HG02798 (cell line): ENCODE results near the gene ZNF189.
A peak's percentile ranks its signal among the peaks of the same experiment; 100 is the strongest.
"Not testable (repeated sequence)": the region's sequence is repeated elsewhere in the genome, so short reads cannot be mapped to it uniquely, and the experiment has no call there.

Experiments used
- ATAC-seq: cut with Tn5 transposase; IDR thresholded peaks from one replicate; pipeline ENCODE4 v1.9.1; 2021; ENCODE audit warnings: mild to moderate bottlenecking; ENCODE audit not compliant: unreplicated experiment, poor library complexity

Gene ZNF189

DNA sequence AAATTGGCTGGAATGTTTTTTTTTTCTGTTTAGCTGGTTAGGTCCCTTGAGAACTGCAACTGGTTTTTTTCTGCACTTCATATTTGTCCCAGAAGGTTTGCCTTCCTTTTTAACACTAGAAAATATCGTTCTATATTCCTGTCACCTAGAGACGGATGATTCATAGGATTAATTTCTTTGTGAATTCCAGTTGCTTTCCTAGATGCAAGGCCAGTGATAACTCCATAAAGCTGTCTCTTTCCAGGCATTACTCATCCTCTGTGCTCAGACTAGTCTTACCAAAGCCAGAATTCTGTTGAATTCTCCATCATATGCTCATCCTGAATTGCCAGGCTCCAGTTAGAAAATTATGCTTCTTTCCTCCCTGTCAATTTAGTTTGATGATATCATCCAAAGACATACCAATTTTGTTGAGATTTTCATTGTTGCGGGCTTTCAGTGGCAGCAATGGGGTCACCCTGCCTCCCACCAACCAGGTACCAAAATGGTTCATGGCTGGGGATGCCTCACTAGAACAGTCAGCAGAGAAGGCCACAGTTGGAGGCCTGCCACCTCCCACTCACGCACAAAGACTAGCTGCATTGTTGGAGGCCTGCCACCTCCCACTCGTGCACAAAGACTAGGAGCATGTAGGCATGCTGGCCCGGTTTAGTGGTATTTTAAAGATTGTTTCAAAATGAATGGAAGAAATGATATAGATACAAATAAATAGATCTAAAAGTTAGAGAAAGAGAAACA lies 22.4 kb upstream of the ZNF189 start:
- ATAC-seq: no peak

DNA sequence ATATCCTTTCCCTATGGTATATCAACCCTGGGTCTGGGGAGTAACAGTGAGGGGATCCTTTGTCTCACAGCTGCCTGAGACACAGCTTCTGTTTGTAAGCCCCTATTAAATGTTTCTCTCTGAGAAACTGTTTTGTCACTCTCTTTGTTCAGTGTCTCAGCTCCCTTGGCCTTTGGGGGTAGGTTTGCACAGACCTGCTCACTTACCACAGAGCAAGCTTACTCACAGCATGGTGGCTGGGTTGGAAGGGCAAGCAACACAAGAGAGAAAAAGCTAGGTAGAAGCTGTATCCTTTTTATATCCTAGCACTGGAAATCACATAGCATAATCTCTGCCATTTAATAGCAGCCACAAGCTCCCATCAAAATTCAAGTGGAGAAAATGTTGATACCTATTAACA lies 18.4 kb upstream of the ZNF189 start:
- no peak for ATAC-seq

DNA sequence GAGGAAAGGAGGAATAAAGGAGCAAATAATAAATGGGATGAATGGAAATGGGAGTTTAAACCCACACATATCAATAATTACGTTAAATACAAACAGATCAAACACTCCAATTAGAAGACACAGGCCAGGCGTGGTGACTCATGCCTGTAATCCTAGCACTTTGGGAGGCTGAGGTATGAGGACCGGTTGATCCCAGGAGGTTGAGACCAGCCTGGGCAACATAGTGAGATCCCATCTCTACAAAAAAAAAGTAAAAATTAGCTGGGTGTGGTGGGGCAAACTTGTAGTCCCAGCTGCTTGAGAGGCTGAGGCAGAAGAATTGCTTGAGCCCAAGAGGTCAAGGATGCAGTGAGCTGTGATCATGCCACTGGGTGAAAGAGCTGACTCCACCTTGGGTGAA lies 17.5 kb upstream of the ZNF189 start:
- no peak for ATAC-seq

DNA sequence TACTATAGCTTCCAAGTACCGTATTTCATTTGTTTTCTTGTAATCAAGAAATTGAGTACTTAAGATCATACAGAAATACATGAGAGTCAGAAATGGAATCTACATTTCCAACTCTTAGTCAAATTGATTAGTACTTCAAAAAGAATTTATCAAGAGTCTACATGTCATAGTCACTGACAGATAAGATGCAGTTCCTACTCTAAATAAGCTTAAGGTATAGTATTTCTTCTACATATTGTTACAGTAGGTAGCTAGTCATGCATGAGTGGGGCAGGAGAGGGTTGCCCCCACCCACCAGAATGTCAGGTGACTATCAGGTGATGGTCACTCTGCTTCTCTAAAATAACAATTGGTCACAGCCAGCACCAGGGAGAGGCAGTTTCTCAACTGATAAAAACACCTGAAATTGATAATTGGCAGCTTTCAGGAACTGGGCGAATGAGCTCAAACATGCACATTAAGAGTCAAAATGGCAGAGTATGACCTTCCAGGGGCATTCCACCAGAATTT lies 16.8 kb upstream of the ZNF189 start:
- no peak for ATAC-seq

DNA sequence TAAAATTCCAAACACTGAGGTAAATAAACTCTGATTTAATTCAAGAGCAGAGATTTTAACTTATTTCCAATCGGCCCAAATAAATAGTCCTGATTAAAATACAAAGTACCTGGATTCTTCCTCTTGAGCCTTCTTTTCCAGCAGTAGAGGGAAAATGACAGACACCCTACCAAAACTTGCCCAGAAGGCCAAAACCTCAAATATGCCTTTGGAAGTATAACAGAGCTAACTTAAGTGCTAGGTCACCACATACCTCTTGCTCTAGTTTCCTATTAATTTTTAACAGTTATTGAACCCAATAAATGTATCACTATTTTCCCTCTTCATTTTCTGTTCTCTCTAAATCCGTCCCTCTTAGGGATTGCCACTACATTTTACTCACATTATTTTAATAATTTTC lies 15.3 kb upstream of the ZNF189 start:
- no peak for ATAC-seq

DNA sequence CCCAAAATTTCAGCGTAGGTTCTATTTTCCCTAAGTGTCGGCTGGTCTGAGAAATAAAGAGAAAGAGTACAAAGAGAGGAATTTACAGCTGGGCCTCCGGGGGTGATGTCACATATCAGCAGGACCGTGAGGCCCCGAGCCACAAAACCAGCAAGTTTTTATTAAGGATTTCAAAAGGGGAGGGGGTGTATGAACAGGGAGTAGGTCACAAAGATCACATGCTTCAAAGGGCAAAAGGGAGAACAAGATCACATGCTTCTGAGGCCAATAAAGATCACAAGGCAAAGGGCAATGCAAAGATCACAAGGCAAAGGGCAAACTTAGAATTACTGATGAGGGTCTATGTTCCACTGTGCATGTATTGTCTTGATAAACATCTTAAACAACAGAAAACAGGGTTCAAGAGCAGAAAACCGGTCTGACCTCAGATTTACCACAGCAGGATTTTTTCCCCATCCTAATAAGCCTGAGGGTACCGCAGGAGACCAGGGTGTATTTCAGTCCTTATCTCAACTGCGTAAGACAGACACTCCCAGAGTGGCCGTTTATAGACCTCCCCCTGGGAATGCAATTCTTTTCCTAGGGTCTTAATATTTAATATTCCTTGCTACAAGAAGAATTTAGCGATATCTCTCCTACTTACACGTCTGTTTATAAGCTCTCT lies 13.6 kb upstream of the ZNF189 start, which contains the start of gene BAAT:
Gene BAAT (minus strand): TSS at position 134 of the 664 bp plus-strand sequence. CDS start 13,602 bp downstream, outside the sequence.
- not testable (repeated sequence) for ATAC-seq

DNA sequence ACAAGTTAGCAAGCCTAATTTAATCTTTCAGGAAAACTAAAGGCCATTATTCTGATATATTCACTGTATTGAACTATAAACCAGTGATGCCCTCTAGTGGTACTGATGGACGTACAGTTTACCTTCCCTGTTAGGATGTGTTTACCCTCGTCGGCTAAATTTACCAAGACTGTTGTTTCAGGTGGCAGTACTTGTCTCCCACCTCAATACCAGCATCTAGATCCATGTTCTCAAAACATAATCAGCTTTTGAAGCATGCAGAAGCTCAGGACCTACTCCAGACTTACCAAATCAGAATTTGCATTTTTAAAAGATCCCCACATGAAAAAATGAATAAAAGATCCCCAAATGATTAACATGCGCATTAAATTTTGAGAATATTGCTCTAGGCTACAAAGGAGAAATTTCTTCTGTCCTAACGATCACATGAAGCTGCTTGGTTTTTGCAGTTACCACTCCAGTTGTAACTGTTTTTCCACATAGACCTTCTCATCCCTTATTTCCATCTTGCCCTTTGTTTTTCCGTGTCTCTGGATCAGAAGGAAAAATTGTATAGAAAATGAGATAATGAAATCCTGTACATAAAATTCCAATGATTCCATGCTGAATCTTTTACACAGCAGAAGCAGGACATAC lies 10.7 kb upstream of the ZNF189 start:
- ATAC-seq: peak; percentile 62

DNA sequence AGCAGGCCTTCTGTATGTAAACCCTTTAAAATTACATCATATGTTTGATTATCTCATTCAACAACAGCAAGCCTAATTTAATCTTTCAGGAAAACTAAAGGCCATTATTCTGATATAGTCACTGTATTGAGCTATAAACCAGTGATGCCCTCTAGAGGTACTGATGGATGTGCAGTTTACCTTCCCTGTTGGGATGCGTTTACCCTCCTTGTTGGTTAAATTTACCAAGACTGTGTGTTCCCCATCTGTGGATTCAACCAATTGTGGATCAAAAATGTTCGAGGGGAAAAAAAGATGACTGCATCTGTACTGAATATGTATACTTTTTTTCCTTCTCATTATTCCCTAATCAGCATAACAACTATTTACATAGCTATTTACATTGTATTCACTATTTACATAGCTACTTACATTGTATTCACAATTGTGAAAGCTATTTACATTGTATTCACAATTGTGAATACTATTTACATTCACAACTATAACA lies 10.1 kb upstream of the ZNF189 start:
- no peak for ATAC-seq

DNA sequence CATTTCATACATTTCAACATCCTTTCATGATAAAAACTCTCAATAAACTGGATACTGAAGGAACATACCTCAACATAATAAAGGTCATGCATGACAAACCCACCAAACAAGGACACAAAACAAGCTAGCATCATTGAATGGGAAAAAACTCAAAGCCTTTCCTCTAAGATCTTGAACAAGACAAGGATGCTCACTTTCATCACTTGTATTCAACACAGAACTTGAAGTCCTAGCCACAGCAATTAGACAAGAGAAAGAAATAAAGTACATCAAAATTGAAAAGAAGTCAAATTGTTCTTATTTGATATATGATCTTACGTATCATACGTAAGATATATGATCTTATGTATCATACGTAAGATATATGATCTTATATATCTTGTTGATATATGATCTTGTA lies 5.5 kb upstream of the ZNF189 start:
- ATAC-seq: no peak

DNA sequence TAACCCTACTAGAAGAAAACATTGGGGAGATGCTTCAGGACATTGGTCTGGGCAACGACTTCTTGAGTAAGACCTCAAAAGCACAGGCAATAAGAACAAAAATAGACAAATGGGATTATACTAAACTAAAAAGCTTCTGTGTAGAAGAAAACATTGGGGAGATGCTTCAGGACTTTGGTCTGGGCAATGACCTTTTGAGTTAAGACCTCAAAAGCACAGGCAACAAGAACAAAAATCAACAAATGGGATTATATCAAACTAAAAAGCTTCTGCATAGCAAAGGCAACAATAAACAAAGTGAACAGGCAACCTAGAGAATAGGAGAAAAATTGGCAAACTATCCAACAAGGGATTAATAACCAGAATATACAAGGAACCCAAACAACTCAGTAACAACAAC lies 4.0 kb upstream of the ZNF189 start:
- ATAC-seq: no peak

DNA sequence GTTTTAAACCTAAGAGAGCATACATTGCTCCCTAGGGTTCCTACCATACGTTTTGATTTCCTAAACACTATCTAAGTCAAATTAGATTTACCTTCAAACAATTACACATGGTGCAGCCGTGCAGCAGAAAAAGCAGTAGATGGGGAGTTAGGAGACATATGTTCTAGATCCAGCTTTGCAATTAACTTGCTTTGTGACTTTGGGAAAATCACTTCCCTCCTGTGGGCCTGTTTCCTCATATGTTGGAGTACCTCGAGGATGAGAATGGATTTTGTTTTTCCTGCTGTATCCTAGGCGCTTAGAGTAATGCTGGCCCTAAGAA lies 944 bp upstream of the ZNF189 start:
- ATAC-seq: no peak

DNA sequence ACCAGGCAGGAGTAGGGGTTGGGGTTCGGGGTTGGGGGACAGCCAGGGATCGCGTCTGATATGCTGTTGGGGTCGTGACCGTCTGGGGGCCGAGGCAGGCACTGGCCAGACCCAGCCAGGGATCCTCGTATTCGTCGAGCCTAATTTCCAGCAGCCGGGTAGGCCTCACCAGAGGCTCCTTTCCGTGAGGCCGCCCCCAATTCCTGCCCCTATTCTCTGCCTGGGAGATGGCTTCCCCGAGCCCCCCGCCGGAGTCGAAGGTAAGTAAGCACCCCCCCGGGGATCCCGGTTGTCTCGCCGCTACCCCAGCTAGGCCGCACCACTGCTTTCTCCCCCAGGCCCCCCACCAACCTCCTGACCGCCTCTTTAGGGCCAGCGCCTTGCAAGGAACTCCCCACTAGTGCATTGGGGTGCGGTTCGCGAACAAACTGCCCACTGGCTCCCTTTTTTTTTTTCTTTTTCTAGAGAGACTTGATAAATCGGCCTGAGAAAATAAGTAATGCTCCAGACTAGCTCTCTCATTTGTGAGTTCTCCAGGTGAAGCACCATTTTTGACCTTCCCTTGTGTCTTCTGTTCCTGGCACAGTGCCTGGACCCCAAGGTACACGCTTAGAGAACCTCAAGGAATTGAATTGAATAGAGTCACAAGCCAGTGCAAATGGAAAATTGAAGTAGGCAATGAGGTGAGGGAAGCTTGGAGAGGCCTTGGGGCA lies 435 bp downstream of the ZNF189 start:
- ATAC-seq: peak; percentile 12

DNA sequence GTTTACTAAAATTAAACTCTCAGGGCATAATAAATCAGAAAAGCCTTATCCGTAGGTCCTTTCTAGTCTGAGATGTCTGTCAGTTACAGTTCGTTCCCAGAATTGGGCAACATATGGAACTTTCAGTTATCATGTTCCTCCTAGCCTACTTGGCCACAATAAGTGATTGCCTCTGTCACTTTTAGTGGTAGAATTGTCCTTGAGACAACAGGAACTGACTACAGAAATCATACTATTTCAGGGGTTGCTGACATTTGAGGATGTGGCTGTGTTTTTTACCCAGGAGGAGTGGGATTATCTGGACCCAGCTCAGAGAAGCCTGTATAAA lies 956 bp downstream of the ZNF189 start:
- no peak for ATAC-seq

DNA sequence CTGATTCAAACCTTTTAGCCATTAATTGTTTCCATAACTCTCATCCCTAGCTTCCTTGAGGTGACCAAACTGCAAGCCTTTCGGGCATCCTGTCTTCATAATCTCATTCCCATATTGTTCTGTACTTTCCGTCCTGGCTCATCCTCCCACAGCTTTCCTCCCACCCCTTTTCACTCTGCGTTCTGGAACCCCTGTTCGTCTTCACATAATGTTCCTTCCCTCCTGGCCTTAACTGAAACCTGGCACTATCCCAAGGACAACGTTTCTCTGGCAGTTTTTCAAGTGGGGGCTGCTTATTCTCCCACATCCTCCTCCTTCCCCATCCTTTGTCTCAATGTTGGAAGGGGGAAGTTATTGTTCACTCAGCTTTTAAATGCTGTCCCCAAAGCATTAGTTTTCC lies 1.5 kb downstream of the ZNF189 start:
- ATAC-seq: no peak

DNA sequence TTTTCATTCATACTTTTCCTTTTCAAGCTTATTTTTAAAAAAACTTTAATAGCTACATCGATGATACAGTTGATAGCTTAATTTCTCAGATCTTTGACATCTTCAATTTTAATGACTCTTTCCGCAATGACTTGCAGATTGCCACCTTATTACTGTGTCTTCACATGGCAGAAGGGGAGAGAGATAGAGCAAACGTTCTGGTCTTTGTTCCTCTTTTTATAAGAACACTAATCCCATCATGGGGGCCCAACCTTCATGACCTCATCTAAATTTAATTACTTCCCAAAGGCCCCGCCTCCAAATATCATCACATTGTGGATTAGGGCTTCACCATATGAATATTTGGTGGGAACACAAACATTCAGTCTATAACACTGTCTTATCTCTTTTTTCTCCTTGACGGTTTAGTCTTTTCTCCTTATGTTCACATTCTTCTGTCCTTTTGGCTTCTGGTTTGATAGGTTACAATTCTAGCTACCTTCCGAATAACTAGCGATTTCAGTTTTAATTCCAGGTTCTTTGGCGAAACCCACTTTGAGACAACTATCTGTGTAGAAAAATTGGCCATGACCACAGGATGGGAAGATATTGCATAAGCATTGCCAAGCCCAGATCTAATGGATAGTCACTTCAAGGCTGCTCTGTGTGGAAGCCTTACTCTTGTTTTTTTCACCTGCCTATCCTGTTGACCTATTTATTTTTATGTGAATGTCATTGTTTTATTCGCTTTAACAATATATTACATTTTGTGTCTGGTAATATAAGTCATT lies 5.0 kb downstream of the ZNF189 start:
- no peak for ATAC-seq

DNA sequence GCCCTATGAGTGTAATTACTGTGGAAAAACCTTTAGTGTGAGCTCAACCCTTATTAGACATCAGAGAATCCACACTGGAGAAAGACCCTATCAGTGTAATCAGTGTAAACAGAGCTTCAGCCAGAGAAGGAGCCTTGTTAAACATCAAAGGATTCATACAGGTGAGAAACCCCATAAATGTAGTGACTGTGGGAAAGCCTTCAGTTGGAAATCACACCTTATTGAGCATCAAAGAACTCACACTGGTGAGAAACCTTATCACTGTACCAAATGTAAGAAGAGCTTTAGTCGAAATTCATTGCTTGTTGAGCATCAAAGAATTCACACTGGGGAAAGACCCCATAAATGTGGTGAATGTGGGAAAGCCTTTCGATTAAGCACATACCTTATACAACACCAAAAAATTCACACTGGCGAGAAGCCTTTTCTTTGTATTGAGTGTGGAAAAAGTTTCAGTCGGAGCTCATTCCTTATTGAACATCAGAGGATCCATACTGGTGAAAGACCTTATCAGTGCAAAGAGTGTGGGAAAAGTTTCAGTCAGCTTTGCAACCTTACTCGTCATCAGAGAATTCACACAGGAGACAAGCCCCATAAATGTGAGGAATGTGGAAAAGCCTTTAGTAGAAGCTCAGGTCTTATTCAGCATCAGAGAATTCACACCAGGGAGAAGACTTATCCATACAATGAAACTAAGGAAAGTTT lies 9.9 kb downstream of the ZNF189 start:
- no peak for ATAC-seq

DNA sequence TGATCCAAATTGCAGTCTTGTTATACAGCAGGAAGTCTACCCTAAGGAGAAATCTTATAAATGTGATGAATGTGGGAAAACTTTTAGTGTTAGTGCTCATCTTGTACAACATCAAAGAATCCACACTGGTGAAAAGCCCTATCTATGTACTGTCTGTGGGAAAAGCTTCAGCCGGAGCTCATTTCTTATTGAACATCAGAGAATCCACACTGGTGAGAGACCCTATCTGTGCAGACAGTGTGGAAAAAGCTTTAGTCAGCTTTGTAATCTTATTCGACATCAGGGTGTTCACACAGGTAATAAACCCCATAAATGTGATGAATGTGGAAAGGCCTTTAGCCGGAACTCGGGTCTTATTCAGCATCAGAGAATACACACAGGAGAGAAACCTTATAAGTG lies 10.4 kb downstream of the ZNF189 start:
- no peak for ATAC-seq

DNA sequence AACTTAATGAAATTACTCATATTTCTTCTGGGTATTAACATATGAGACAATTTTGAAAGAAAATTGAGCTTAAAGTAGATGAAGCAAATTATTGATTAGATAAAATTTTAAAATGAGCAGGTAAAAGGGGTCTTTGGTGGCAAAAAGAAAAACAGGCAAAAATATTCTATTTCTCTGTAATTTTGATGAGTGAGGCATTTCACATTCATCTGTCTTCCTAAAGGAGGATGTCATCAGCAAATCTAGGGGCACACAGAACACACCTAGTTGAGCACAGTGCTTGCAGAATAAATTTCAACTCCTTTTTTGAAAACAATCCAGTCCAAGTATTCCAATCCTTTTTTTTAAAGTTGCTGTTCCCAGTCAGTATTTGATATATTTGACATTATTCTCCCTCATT lies 16.2 kb downstream of the ZNF189 start:
- ATAC-seq: no peak

DNA sequence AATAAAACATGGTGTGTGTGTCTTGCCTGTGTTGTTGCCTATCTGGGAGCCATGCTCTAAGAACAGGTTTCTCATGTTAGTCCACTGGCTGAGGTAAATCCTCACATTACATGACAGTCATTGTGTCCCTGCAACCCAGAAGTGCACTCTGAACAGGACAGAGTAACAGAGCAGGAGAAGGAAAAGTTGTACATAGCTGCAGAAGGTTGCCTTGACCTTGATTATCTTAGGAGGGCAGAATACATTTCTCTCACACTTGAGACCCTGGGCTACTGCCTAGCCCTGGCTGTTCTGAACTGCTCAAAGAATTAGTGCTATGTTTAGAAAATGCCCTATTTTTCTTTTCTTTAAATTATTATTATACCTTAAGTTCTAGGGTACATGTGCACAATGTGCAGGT lies 16.9 kb downstream of the ZNF189 start:
- no peak for ATAC-seq

DNA sequence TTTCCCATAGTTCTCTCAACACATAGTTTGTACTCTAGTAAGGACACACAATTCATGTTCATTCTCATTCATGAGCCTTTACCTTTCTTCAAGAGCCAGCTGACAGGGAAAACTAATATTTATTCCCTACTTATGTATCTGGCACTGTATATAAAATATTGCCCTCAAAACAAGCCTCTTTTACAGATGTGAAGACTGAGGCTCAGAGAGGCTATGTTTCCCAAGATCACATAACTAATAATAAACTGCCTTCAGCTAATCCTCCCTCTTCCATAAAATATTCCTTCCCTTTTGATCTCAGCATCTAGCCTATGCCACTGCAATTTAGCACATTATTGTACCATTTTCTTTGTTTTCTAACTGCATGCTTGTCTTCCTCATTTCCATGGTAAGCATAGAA lies 18.7 kb downstream of the ZNF189 start:
- no peak for ATAC-seq
